PC-3 (cell line): ENCODE measurements around the gene DENND1B. TPM values are rescaled to one million over a fixed set of nuclear protein-coding genes. Genes with fewer than 3 reads are reported as not detected.
"Not testable (repeated sequence)": the region's sequence is repeated elsewhere in the genome, so short reads cannot be mapped to it uniquely, and the experiment has no call there.

Experiments used
- ATAC-seq: fragments of 200-7000 bp; cut with Tn5 transposase; 2 replicates; pipeline ENCODE4 v1.9.1; 2020; ENCODE audit warnings: mild to moderate bottlenecking, moderate library complexity
- BruUV-seq: library from RNA; stranded (reverse); fragments of 400-500 nt; replicated peaks from 2 replicates; lab custom pipeline; 2021; lab: Mats Ljungman, UMichigan
- CTCF ChIA-PET: fragments of 300-600 bp; sonication (Branson Sonifier 250); formaldehyde crosslinking; loops from one replicate; lab custom pipeline; 2022; ENCODE audit warnings: antibody characterized with exemption; lab: Charles Lee
- POLR2A ChIA-PET: fragments of 300-600 bp; sonication (Branson Sonifier 250); formaldehyde crosslinking; loops from one replicate; lab custom pipeline; 2022; ENCODE audit warnings: antibody characterized with exemption; ENCODE audit not compliant: unreplicated experiment; lab: Charles Lee
- DNase-seq: peaks from one replicate; pipeline ENCODE4 v3.0.0-alpha.2; 2015
- H2AFZ ChIP-seq: fragments of 300-600 bp; sonication (generic); 2 replicates; pipeline ENCODE4 v1.6.0; 2016; ENCODE audit warnings: antibody characterized with exemption, low read length
- H3F3A ChIP-seq: fragments of 300-600 bp; sonication (generic); one replicate; pipeline ENCODE4 v1.6.0; 2017; ENCODE audit warnings: antibody characterized with exemption, low read length, control low read depth, mild to moderate bottlenecking; ENCODE audit not compliant: unreplicated experiment
- H3K27ac ChIP-seq: fragments of 300-600 bp; sonication (generic); 2 replicates; pipeline ENCODE4 v1.5.1; 2016; ENCODE audit warnings: mild to moderate bottlenecking, low read length
- H3K27me3 ChIP-seq: fragments of 300-600 bp; sonication (generic); 2 replicates; pipeline ENCODE4 v1.6.1; 2016; ENCODE audit warnings: low read length, mixed read lengths
- H3K36me3 ChIP-seq: fragments of 300-600 bp; sonication (generic); 2 replicates; pipeline ENCODE4 v1.6.1; 2016; ENCODE audit warnings: low read depth, mixed run types, low read length, mixed read lengths
- H3K4me1 ChIP-seq: fragments of 300-600 bp; sonication (generic); 2 replicates; pipeline ENCODE4 v1.5.1; 2016; ENCODE audit warnings: low read length; ENCODE audit not compliant: insufficient read depth
- H3K4me2 ChIP-seq: fragments of 300-600 bp; sonication (generic); 2 replicates; pipeline ENCODE4 v1.6.0; 2016; ENCODE audit warnings: low read length
- H3K4me3 ChIP-seq: fragments of 300-600 bp; sonication (generic); 2 replicates; pipeline ENCODE4 v1.5.1; 2016; ENCODE audit warnings: mild to moderate bottlenecking, low read length, mixed read lengths
- H3K79me2 ChIP-seq: fragments of 300-600 bp; sonication (generic); 2 replicates; pipeline ENCODE4 v1.6.1; 2017; ENCODE audit warnings: low read length, mixed read lengths
- H3K9ac ChIP-seq: fragments of 300-600 bp; sonication (generic); 2 replicates; pipeline ENCODE4 v1.6.0; 2016; ENCODE audit warnings: mild to moderate bottlenecking, low read length
- H3K9me2 ChIP-seq: fragments of 300-600 bp; sonication (generic); replicated peaks from 2 replicates; pipeline ENCODE4 v1.6.1; 2016; ENCODE audit warnings: mixed run types, low read length, mixed read lengths
- H3K9me3 ChIP-seq: fragments of 300-600 bp; sonication (generic); 2 replicates; pipeline ENCODE4 v1.6.1; 2016; ENCODE audit warnings: low read length, mixed read lengths
- H4K20me1 ChIP-seq: fragments of 300-600 bp; sonication (generic); 2 replicates; pipeline ENCODE4 v1.6.1; 2016; ENCODE audit warnings: low read length, mixed read lengths
- CTCF ChIP-seq: fragments of 300-600 bp; sonication (generic); conservative IDR thresholded peaks from 2 replicates; pipeline ENCODE4 v1.5.1; 2017; ENCODE audit warnings: antibody characterized with exemption, low read depth, mild to moderate bottlenecking, low read length
- EZH2 ChIP-seq: fragments of 300-600 bp; sonication (generic); IDR thresholded peaks from one replicate; pipeline ENCODE4 v1.6.1; 2017; ENCODE audit warnings: antibody characterized with exemption, mild to moderate bottlenecking, low read length; ENCODE audit not compliant: unreplicated experiment
- EZH2phosphoT487 ChIP-seq: fragments of 300-600 bp; sonication (generic); IDR thresholded peaks from 2 replicates; pipeline ENCODE4 v1.6.1; 2018; ENCODE audit warnings: mild to moderate bottlenecking, antibody characterized with exemption, low read length, borderline replicate concordance
- intact Hi-C: fragments of 100-400 bp; cut with micrococcal nuclease; formaldehyde crosslinking; loops from 2 replicates; pipeline ENCODE4 v1.9.0; 2023
- total RNA-seq: library from RNA; depleted of rRNA; stranded (reverse); fragments of >200 nt; gene quantifications from 2 replicates; pipeline ENCODE4 v1.2.3, GENCODE V29; 2014

DENND1B gene
- total RNA-seq, 1 experiment from 2014 or later, result 7.4 TPM

GRCh38 chr1:197706601-197707000 is 68.7 kb downstream of the DENND1B start:
- no peak overlapping the region for H3K4me3 ChIP-seq
- POLR2A ChIA-PET, result no interaction called here
- H3K27me3 ChIP-seq, result no peaks in the 10 kb centered on the region
- no peak overlapping the region for H3K27ac ChIP-seq
- intact Hi-C loops, result no loop called here
- no peaks in the 10 kb centered on the region for H3K9me2 ChIP-seq
- no peaks in the 10 kb centered on the region for H4K20me1 ChIP-seq
- no TSS peak for BruUV-seq
- no peak overlapping the region for H2AFZ ChIP-seq
- no peaks in the 10 kb centered on the region for H3K36me3 ChIP-seq
- no peak for DNase-seq
- CTCF ChIA-PET, result interaction anchor here (0.6 kb wide), 1 partner anchor 8 kb away, joined by 3 read pairs; no protein-coding TSS in a partner anchor
- H3F3A ChIP-seq, result no peaks in the 10 kb centered on the region
- H3K9me3 ChIP-seq, result no peaks in the 10 kb centered on the region
- H3K4me2 ChIP-seq, result no peak overlapping the region
- no peak for TF ChIP-seq EZH2
- no peak for TF ChIP-seq EZH2phosphoT487
- TF ChIP-seq CTCF, result no peak
- no peak overlapping the region for H3K9ac ChIP-seq
- no peaks in the 10 kb centered on the region for H3K79me2 ChIP-seq
- H3K4me1 ChIP-seq, result no peaks in the 10 kb centered on the region
- no peak for ATAC-seq

- Histone ChIP-seq H2AFZ (no peak overlapping the region), H3K9me2 (no peaks in the 10 kb centered on the region), H3K9ac (no peak overlapping the region), H3K9me3 (no peaks in the 10 kb centered on the region), H4K20me1 (no peaks in the 10 kb centered on the region), H3K4me1 (no peaks in the 10 kb centered on the region), H3K4me2 (no peak overlapping the region), H3K36me3 (no peaks in the 10 kb centered on the region), H3K27ac (no peak overlapping the region), H3K79me2 (no peaks in the 10 kb centered on the region), H3K4me3 (no peak overlapping the region), H3F3A (no peaks in the 10 kb centered on the region), H3K27me3 (no peaks in the 10 kb centered on the region)
- TF ChIP-seq EZH2 (no peak), EZH2phosphoT487 (no peak)
- ATAC-seq (no peak), DNase-seq (no peak)
- no TSS peak for BruUV-seq
- POLR2A ChIA-PET, result no interaction called here
- CTCF ChIA-PET, result no interaction called here
- intact Hi-C loops, result no loop called here
Observed at GRCh38 chr1:197705941-197706340, 69.3 kb downstream of the DENND1B start.

GRCh38 chr1:197700688-197701087 is 74.6 kb downstream of the DENND1B start:
- H3K27ac ChIP-seq, H3F3A ChIP-seq, CTCF ChIA-PET, H3K4me3 ChIP-seq, H3K36me3 ChIP-seq, H3K9me3 ChIP-seq, H3K4me2 ChIP-seq, ATAC-seq, POLR2A ChIA-PET, H2AFZ ChIP-seq, H3K79me2 ChIP-seq, BruUV-seq, H3K9ac ChIP-seq, intact Hi-C loops, H3K27me3 ChIP-seq, DNase-seq, H3K9me2 ChIP-seq, H4K20me1 ChIP-seq: not testable (repeated sequence)
- H3K4me1 ChIP-seq, result peaks cover 12% of the 10 kb centered on the region

GRCh38 chr1:197696372-197696771 is 78.9 kb downstream of the DENND1B start:
- DNase-seq (peak; percentile 82), ATAC-seq (peak; percentile 80)
- ChIA-PET CTCF (no interaction called here), POLR2A (no interaction called here)
- H3K4me2 ChIP-seq, result peak overlapping the region; percentile 25
- H3K27ac ChIP-seq, result no peak overlapping the region
- no peaks in the 10 kb centered on the region for H4K20me1 ChIP-seq
- no peaks in the 10 kb centered on the region for H3K9me3 ChIP-seq
- H3K9ac ChIP-seq, result no peak overlapping the region
- H3K4me1 ChIP-seq, result peaks cover 12% of the 10 kb centered on the region
- BruUV-seq, result no TSS peak
- no peak overlapping the region for H3K4me3 ChIP-seq
- H3F3A ChIP-seq, result no peaks in the 10 kb centered on the region
- no peaks in the 10 kb centered on the region for H3K27me3 ChIP-seq
- intact Hi-C loops, result loop anchor here (5.0 kb wide), 1 partner anchor 86 kb away; no protein-coding TSS in a partner anchor
- no peak for TF ChIP-seq EZH2
- no peak for TF ChIP-seq CTCF
- TF ChIP-seq EZH2phosphoT487, result no peak
- no peaks in the 10 kb centered on the region for H3K79me2 ChIP-seq
- H2AFZ ChIP-seq, result no peak overlapping the region
- no peaks in the 10 kb centered on the region for H3K36me3 ChIP-seq
- no peaks in the 10 kb centered on the region for H3K9me2 ChIP-seq
